Activated T-helper 2 cell treated with anti-CD3 and anti-CD28 coated beads, Interferon-gamma antibody, Interleukin-2, Interleukin-4, amounts not matched to agents 10 μg/mL and 5 μg/mL and 100 μg/mL, durations not matched to agents 14 hours and 24 hours and 36 hours (primary cell): ENCODE data around the gene ZBTB7C. TPM values are rescaled to one million over a fixed set of nuclear protein-coding genes. Genes with fewer than 3 reads are reported as not detected.

Experiments
- DNase-seq: peaks from one replicate; pipeline ENCODE4 v3.0.0; 2021; ENCODE audit warnings: low spot score
- H3K27ac Mint-ChIP-seq: one replicate; pipeline ENCODE4 v1.8.0; 2021; ENCODE audit warnings: mixed read lengths
- H3K27me3 Mint-ChIP-seq: one replicate; pipeline ENCODE4 v1.8.0; 2021; ENCODE audit warnings: low read depth, mixed read lengths
- H3K36me3 Mint-ChIP-seq: one replicate; pipeline ENCODE4 v1.8.0; 2021; ENCODE audit warnings: low read depth, mixed read lengths
- H3K4me1 Mint-ChIP-seq: one replicate; pipeline ENCODE4 v1.8.0; 2021; ENCODE audit warnings: low read depth, mixed read lengths
- H3K4me3 Mint-ChIP-seq: one replicate; pipeline ENCODE4 v1.8.0; 2021; ENCODE audit warnings: low read depth, mild to moderate bottlenecking, moderate library complexity, mixed read lengths
- H3K9me3 Mint-ChIP-seq: one replicate; pipeline ENCODE4 v1.8.0; 2021; ENCODE audit warnings: mixed read lengths
- intact Hi-C: fragments of 100-400 bp; cut with micrococcal nuclease; formaldehyde crosslinking; loops from one replicate; pipeline ENCODE4 v1.15.1; 2023
- total RNA-seq: library from RNA; stranded (reverse); gene quantifications from 2 replicates; pipeline ENCODE4 v1.2.3, GENCODE V29; 2022

ZBTB7C gene
- total RNA-seq, 1 donor from 2014 or later: 0.21 TPM

GRCh38 chr18:48208432-48209140 lies 200.6 kb downstream of the ZBTB7C start:
- Mint-ChIP-seq H3K4me1 (no peaks in the 10 kb centered on the region), H3K9me3 (no peaks in the 10 kb centered on the region), H3K27me3 (peaks cover 19% of the 10 kb centered on the region), H3K4me3 (no peak overlapping the region), H3K36me3 (no peaks in the 10 kb centered on the region), H3K27ac (no peak overlapping the region)
- intact Hi-C loops: no loop called here
- DNase-seq: no peak

GRCh38 chr18:48207733-48208132 lies 201.4 kb downstream of the ZBTB7C start:
- Mint-ChIP-seq H3K4me3 (no peak overlapping the region), H3K36me3 (no peaks in the 10 kb centered on the region), H3K27me3 (peaks cover 20% of the 10 kb centered on the region), H3K27ac (no peak overlapping the region), H3K4me1 (no peaks in the 10 kb centered on the region), H3K9me3 (no peaks in the 10 kb centered on the region)
- DNase-seq: no peak
- intact Hi-C loops: no loop called here

GRCh38 chr18:48206887-48207286 lies 202.3 kb downstream of the ZBTB7C start:
- H3K27ac Mint-ChIP-seq: no peak overlapping the region
- H3K36me3 Mint-ChIP-seq: no peaks in the 10 kb centered on the region
- no peaks in the 10 kb centered on the region for H3K4me1 Mint-ChIP-seq
- intact Hi-C loops: no loop called here
- H3K4me3 Mint-ChIP-seq: no peak overlapping the region
- peaks cover 20% of the 10 kb centered on the region for H3K27me3 Mint-ChIP-seq
- DNase-seq: no peak
- H3K9me3 Mint-ChIP-seq: no peaks in the 10 kb centered on the region

GRCh38 chr18:48203961-48204666 lies 205.1 kb downstream of the ZBTB7C start:
- Mint-ChIP-seq H3K36me3 (no peaks in the 10 kb centered on the region), H3K4me1 (peaks cover 3% of the 10 kb centered on the region), H3K27ac (no peak overlapping the region), H3K27me3 (peaks cover 23% of the 10 kb centered on the region), H3K4me3 (no peak overlapping the region), H3K9me3 (no peaks in the 10 kb centered on the region)
- intact Hi-C loops: no loop called here
- no peak for DNase-seq

GRCh38 chr18:48203288-48203945 lies 205.8 kb downstream of the ZBTB7C start:
- DNase-seq: no peak
- peaks cover 3% of the 10 kb centered on the region for H3K4me1 Mint-ChIP-seq
- intact Hi-C loops: no loop called here
- no peaks in the 10 kb centered on the region for H3K36me3 Mint-ChIP-seq
- no peaks in the 10 kb centered on the region for H3K9me3 Mint-ChIP-seq
- H3K27me3 Mint-ChIP-seq: peaks cover 27% of the 10 kb centered on the region
- no peak overlapping the region for H3K27ac Mint-ChIP-seq
- H3K4me3 Mint-ChIP-seq: no peak overlapping the region

- DNase-seq: no peak
- Mint-ChIP-seq H3K27ac (no peak overlapping the region), H3K9me3 (no peaks in the 10 kb centered on the region), H3K36me3 (no peaks in the 10 kb centered on the region), H3K4me1 (peaks cover 9% of the 10 kb centered on the region), H3K4me3 (no peak overlapping the region), H3K27me3 (peaks cover 28% of the 10 kb centered on the region)
- intact Hi-C loops: no loop called here
Measured at GRCh38 chr18:48202350-48203260, 206.6 kb downstream of the ZBTB7C start.

- Mint-ChIP-seq H3K27ac (no peak overlapping the region), H3K4me3 (no peak overlapping the region), H3K4me1 (peaks cover 10% of the 10 kb centered on the region), H3K27me3 (peaks cover 29% of the 10 kb centered on the region), H3K9me3 (no peaks in the 10 kb centered on the region), H3K36me3 (no peaks in the 10 kb centered on the region)
- intact Hi-C loops: no loop called here
- DNase-seq: no peak
Measured at GRCh38 chr18:48202006-48202348, 207.2 kb downstream of the ZBTB7C start.

GRCh38 chr18:48201337-48202005 lies 207.7 kb downstream of the ZBTB7C start:
- no peaks in the 10 kb centered on the region for H3K36me3 Mint-ChIP-seq
- DNase-seq: no peak
- intact Hi-C loops: no loop called here
- H3K4me1 Mint-ChIP-seq: peaks cover 10% of the 10 kb centered on the region
- no peak overlapping the region for H3K4me3 Mint-ChIP-seq
- H3K9me3 Mint-ChIP-seq: no peaks in the 10 kb centered on the region
- H3K27ac Mint-ChIP-seq: no peak overlapping the region
- peaks cover 30% of the 10 kb centered on the region for H3K27me3 Mint-ChIP-seq

GRCh38 chr18:48200631-48201336 lies 208.4 kb downstream of the ZBTB7C start:
- Mint-ChIP-seq H3K9me3 (no peaks in the 10 kb centered on the region), H3K36me3 (no peaks in the 10 kb centered on the region), H3K4me1 (peaks cover 10% of the 10 kb centered on the region), H3K27me3 (peaks cover 35% of the 10 kb centered on the region), H3K4me3 (no peak overlapping the region), H3K27ac (no peak overlapping the region)
- intact Hi-C loops: no loop called here
- no peak for DNase-seq

GRCh38 chr18:48199399-48199798 lies 209.8 kb downstream of the ZBTB7C start:
- intact Hi-C loops: loop anchor here (5.0 kb wide), 1 partner anchor 72 kb away; no protein-coding TSS in a partner anchor
- Mint-ChIP-seq H3K27ac (no peak overlapping the region), H3K4me3 (no peak overlapping the region), H3K4me1 (peaks cover 10% of the 10 kb centered on the region), H3K36me3 (no peaks in the 10 kb centered on the region), H3K27me3 (peaks cover 36% of the 10 kb centered on the region), H3K9me3 (no peaks in the 10 kb centered on the region)
- DNase-seq: no peak

GRCh38 chr18:48197819-48198218 lies 211.4 kb downstream of the ZBTB7C start:
- Mint-ChIP-seq H3K27me3 (peaks cover 36% of the 10 kb centered on the region), H3K27ac (no peak overlapping the region), H3K36me3 (no peaks in the 10 kb centered on the region), H3K4me1 (peaks cover 10% of the 10 kb centered on the region), H3K9me3 (no peaks in the 10 kb centered on the region), H3K4me3 (no peak overlapping the region)
- intact Hi-C loops: loop anchor here (5.0 kb wide), 1 partner anchor 71 kb away; no protein-coding TSS in a partner anchor
- DNase-seq: no peak
